Measurements from ENCODE around the gene TRIM54.
"Not testable (repeated sequence)": the region's sequence is repeated elsewhere in the genome, so short reads cannot be mapped to it uniquely, and the experiment has no call there.

Gene TRIM54

DNA sequence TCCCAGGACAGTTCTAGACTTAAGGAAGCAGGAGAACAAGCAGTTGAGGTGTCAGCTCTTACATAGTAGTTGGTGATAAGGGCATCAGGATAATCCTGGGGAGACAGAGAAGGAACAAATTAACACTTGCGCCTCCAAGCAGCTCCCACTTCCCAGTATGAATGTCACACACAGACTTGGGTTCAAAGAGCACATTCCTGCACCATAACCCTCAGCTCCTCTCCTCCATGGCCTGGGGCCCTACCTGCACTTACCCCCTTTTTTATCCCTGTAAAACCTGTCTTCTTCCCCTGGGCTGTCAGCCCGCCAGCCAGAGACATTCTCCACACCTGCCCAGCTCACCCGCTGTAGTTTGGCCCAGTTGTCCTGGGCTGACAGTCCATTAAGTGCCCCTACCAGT is 29.9 kb downstream of the TRIM54 start:
- Histone ChIP-seq H3K4me1 (ENCODE audit: control insufficient read depth, insufficient read depth, low read length) (no peaks in the 10 kb centered on the region), H3K9ac (ENCODE audit: low read length) (no peak overlapping the region), H3K4me3 (ENCODE audit: low read length) (no peak overlapping the region), H3K27ac (ENCODE audit: low read depth, low read length) (no peak overlapping the region), H3K36me3 (ENCODE audit: control insufficient read depth, insufficient read depth, low read length) (peaks cover 7% of the 10 kb centered on the region), H3K27me3 (ENCODE audit: control insufficient read depth, insufficient read depth, low read length) (peaks cover 13% of the 10 kb centered on the region)

DNA sequence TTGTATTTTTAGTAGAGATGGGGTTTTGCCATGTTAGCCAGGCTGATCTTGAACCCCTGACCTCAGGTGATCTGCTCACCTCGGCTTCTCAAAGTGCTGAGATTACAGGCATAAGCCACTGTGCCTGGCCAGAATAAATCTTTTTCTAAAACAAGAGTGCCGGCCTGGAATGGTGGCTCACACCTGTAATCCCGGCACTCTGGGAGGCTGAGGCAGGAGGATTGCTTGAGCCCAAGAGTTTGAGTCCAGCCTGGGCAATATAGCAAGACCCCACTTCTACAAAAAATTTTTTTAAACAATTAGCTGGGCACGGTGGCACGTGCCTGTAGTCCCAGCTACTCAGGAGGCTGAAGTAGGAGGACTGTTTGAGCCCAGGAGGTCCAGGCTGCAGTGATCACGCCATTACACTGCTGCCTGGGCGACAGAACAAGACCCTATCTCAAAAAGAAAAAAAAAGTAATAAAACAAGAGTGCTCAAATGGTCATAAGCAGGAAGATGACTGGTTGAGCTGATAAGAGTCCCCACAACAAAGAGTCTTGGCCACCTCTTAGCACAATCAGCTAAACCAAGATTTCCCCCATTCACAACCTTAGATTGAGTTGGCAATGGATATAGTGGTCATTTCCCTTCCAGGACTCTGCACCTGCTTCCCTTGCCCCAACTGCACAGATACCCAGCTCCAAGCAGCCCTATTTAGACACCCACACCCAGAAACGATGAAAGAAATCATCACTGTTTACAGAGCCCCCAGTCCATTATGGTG is 31.8 kb downstream of the TRIM54 start:
- Histone ChIP-seq H3K4me1 (ENCODE audit: control insufficient read depth, insufficient read depth, low read length) (no peaks in the 10 kb centered on the region), H3K27ac (ENCODE audit: low read depth, low read length) (no peak overlapping the region), H3K9ac (ENCODE audit: low read length) (no peak overlapping the region), H3K36me3 (ENCODE audit: control insufficient read depth, insufficient read depth, low read length) (peaks cover 7% of the 10 kb centered on the region), H3K27me3 (ENCODE audit: control insufficient read depth, insufficient read depth, low read length) (no peaks in the 10 kb centered on the region), H3K4me3 (ENCODE audit: low read length) (no peak overlapping the region)

DNA sequence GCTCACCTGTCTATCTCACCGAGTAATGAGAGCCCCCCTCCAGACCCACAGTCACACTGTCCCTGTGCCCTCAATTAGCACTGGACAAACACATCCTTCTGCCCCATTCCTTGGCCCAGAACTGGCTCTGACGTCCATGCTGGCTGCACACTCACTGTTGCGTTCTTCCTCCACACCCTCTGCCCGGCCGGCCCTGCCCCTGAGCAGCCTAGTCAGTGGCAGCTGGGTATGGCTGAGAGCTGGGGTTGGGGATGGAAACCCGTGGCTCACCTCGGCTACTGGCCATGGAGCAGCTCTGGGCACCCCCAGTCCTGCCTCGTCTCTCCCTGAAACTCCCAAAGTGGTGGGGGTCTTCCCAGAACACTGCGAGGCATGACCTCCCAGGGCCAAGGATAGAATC is 32.5 kb downstream of the TRIM54 start:
- Histone ChIP-seq H3K27me3 (ENCODE audit: control insufficient read depth, insufficient read depth, low read length) (no peaks in the 10 kb centered on the region), H3K4me3 (ENCODE audit: low read length) (no peak overlapping the region), H3K36me3 (ENCODE audit: control insufficient read depth, insufficient read depth, low read length) (peaks cover 7% of the 10 kb centered on the region), H3K9ac (ENCODE audit: low read length) (no peak overlapping the region), H3K4me1 (ENCODE audit: control insufficient read depth, insufficient read depth, low read length) (no peaks in the 10 kb centered on the region), H3K27ac (ENCODE audit: low read depth, low read length) (no peak overlapping the region)

DNA sequence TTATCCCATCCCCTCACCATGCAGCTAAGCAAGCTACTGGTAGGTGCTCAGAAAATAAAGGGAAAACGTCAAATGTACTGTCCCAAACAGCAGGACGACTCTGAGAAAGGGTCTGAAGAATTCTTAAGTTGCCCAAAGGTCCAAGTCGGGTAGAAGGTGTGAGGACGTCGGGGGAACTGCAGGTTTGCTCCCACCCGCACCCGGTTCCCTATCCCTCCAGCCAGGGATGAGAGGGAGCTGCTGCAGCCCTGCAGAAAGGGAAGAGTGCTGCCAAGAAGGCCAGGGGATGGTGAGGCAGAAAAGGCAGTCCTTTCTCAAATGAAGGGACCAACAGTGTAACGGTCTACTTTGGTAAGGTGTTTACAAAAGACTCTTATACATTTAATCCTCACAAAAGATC is 32.9 kb downstream of the TRIM54 start:
- Histone ChIP-seq H3K4me1 (ENCODE audit: control insufficient read depth, insufficient read depth, low read length) (no peaks in the 10 kb centered on the region), H3K4me3 (ENCODE audit: low read length) (no peak overlapping the region), H3K27ac (ENCODE audit: low read depth, low read length) (no peak overlapping the region), H3K27me3 (ENCODE audit: control insufficient read depth, insufficient read depth, low read length) (no peaks in the 10 kb centered on the region), H3K36me3 (ENCODE audit: control insufficient read depth, insufficient read depth, low read length) (peaks cover 7% of the 10 kb centered on the region), H3K9ac (ENCODE audit: low read length) (no peak overlapping the region)

DNA sequence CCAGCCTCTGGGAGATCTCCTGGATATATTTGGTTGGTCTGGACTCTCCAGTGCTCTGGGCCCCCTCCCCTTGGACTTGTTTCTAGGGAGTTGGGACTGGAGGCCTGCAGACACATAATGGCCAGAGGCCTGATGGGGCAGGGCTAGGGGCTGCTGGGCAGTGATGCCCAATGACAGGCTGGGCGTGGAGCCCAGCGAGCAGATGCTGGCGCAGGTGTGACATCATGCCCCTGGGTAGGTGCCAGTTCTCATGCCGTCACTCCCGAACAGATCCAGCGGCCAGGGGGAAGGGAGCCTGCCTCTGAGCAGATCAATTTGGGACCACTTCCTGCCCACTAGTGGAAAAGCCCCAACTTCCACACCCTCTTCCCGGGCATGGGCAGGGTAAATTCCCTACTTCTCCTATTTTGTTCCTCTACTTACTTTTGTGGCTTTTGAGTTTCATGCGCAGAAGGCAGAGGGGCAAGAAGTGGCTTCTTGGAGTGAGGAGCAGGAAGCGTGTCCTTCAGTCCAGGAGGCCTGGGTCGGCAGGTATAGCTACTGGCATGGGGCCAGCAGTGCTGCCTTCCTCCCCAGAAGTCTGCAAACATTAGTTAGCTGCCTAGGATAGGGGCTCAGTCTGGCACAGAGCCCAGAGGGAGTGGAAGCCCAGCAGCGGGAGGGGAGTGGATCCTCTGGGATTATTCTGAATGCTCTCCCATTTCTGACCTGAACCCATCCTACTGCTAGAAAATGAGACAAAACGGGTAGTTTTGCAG is 34.6 kb downstream of the TRIM54 start:
- no peaks in the 10 kb centered on the region for H3K4me1 ChIP-seq (ENCODE audit: control insufficient read depth, insufficient read depth, low read length)
- no peaks in the 10 kb centered on the region for H3K27me3 ChIP-seq (ENCODE audit: control insufficient read depth, insufficient read depth, low read length)
- H3K36me3 ChIP-seq (ENCODE audit: control insufficient read depth, insufficient read depth, low read length), result peaks cover under 1% of the 10 kb centered on the region
- H3K9ac ChIP-seq (ENCODE audit: low read length), result no peak overlapping the region
- no peak overlapping the region for H3K27ac ChIP-seq (ENCODE audit: low read depth, low read length)
- no peak overlapping the region for H3K4me3 ChIP-seq (ENCODE audit: low read length)

DNA sequence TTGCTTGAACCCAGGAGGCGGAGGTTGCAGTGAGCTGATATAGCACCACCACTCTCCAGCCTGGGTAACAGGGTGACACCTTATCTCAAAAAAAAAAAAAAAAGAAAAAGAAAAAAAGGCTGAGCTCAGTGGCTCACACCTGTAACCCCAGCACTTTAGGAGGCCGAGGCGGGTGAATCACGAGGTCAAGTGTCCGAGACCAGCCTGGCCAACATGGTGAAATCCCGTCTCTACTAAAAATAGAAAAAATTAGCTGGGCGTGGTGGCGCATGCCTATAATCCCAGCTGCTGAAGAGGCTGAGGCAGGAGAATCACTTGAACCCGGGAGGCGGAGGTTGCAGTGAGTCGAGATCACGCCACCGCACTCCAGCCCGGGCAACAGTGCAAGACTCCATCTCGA is 37.6 kb downstream of the TRIM54 start:
- H3K27ac ChIP-seq (ENCODE audit: low read depth, low read length); H3K4me3 ChIP-seq (ENCODE audit: low read length); H3K36me3 ChIP-seq (ENCODE audit: control insufficient read depth, insufficient read depth, low read length); H3K9ac ChIP-seq (ENCODE audit: low read length); H3K27me3 ChIP-seq (ENCODE audit: control insufficient read depth, insufficient read depth, low read length): not testable (repeated sequence)
- peaks cover 10% of the 10 kb centered on the region for H3K4me1 ChIP-seq (ENCODE audit: control insufficient read depth, insufficient read depth, low read length)

DNA sequence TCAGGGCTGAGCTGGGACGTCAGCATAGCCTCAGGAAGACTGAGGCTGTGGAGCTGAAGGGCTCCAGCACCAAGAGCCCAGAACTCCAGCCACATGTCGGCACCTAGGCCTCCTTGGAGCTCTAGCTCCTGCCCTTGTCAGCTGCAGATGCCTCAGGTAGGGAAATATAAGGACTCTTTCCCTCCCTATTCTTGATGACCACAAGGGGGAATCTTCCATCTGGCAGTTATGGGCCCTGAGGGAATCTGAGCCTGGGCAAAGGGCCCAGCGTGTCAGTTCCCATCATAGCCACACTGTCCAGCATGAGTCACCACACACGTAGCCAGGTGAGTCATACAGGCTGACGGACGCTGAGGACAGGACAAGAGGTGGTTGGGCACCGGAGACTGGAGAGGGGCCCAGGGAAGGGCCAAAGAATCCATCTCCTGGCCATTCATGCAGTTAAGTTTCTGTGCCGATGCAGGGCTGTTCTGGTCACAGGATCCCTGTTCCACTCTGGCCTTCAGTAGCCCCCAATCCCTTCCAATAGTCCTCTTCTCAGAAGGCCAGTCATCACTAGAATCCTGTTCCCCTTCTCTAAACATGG is 38.8 kb downstream of the TRIM54 start:
- Histone ChIP-seq H3K36me3 (ENCODE audit: control insufficient read depth, insufficient read depth, low read length) (no peaks in the 10 kb centered on the region), H3K4me1 (ENCODE audit: control insufficient read depth, insufficient read depth, low read length) (peaks cover 10% of the 10 kb centered on the region), H3K9ac (ENCODE audit: low read length) (no peak overlapping the region), H3K27me3 (ENCODE audit: control insufficient read depth, insufficient read depth, low read length) (no peaks in the 10 kb centered on the region), H3K27ac (ENCODE audit: low read depth, low read length) (no peak overlapping the region), H3K4me3 (ENCODE audit: low read length) (no peak overlapping the region)

DNA sequence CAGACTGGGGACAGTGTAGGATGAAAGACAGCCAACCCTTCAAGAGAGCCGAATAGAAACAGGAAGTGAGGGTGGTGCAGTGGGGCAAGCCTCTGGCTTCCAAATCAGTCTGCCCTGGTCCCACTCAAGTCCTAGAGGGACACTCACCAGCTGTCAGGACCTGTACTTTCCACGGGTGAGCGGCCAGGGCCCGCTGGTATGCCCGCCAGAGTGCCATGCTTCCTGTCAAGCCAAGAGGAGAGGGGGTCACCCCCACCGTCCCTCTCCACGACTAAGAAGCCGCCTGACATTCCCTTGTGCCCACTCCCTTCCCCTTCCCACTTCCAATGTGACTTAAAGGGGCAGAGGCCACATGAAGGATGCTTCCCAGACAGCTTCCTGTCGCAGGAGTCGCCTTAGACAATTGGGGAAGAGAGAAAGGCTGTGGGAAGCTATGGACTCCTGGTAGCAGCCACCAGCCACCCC is 40.1 kb downstream of the TRIM54 start:
- Histone ChIP-seq H3K36me3 (ENCODE audit: control insufficient read depth, insufficient read depth, low read length) (no peaks in the 10 kb centered on the region), H3K4me3 (ENCODE audit: low read length) (peak overlapping the region; percentile 96), H3K9ac (ENCODE audit: low read length) (peak overlapping the region; percentile 49), H3K27ac (ENCODE audit: low read depth, low read length) (peak overlapping the region; percentile 95), H3K27me3 (ENCODE audit: control insufficient read depth, insufficient read depth, low read length) (no peaks in the 10 kb centered on the region), H3K4me1 (ENCODE audit: control insufficient read depth, insufficient read depth, low read length) (peaks cover 10% of the 10 kb centered on the region)

DNA sequence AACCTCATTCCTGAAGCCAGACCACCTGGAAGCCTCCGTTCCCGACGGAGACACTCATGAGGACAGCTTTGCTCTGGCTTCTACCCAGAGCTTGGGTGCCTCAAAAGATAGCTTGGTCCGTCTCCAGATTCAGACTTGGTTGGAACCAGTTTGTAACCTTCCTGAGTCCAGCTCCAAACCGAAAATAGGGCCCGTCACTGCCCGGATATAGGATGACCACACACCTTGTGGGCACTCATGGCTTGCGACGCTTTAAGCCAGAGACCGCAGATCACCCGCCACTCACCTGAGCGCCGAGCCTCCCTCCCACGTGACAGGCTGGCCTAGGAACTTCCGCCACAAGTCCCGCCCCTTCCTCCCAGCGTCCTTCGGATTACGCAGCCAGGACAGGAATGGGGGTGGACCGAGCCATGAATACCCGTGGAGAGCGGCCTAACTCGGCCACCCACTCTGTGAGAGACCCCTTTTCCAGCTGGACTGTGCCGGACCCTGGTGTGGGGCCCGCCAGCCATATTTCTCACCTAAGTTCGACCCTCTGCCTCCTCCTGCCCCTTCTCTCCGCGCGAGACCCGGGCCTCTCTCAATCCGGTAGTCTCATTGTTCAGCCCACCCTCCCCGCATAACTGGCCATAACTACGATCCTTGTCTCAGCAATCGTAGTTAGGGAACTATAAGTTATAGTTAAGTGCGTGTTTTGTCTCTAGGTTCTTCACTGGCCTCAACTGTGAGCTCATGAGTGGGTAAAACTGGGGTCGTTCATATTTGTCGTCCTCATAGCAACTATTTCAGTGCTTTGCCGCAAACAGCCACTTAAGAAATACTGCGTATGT is 40.8 kb downstream of the TRIM54 start, which contains the start of gene MPV17:
Gene MPV17 (minus strand): TSS at position 332 of the 830 bp plus-strand sequence. CDS start 580 bp downstream, outside the sequence.
- peak within 1 kb of the TSS; percentile 96 for H3K4me3 ChIP-seq (ENCODE audit: low read length)
- peak within 1 kb of the TSS; percentile 95 for H3K27ac ChIP-seq (ENCODE audit: low read depth, low read length)
- peaks cover 10% of the 10 kb centered on the region for H3K4me1 ChIP-seq (ENCODE audit: control insufficient read depth, insufficient read depth, low read length)
- no peaks in the 10 kb centered on the region for H3K27me3 ChIP-seq (ENCODE audit: control insufficient read depth, insufficient read depth, low read length)
- H3K9ac ChIP-seq (ENCODE audit: low read length), result peak within 1 kb of the TSS; percentile 97
- peaks cover 3% of the 10 kb centered on the region for H3K36me3 ChIP-seq (ENCODE audit: control insufficient read depth, insufficient read depth, low read length)

DNA sequence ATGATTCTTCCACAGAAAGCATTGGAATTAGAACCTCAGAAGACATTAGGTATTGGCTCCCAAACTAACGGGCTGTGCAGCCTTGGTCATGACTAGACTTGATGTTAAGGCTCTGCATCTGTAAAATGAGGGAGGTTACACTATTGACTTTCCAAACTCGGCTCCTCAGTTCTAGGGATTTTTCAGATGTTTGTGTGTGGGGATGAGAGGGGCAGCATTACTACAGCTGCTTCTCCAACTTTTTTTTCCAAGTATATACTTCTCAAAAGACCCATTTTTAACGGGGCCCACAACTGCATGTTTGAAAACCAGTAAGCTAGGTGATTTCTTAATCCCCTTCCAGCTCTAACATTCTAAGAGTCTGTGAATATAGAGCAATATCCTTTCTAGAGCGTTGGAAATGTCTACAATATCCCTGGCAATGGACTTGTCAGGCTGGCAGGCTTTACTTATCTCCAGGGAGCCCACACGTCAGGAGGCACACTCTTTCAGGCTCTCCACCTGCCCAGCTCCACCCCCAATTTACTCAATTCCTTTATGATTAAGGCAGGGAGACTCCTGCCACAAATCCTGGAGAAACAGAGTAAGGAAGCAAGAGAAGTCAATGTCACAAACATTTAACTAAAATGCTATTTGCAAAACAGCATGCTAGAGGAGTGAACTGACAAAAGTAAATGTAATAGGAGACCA is 41.5 kb downstream of the TRIM54 start:
- peak overlapping the region; percentile 95 for H3K27ac ChIP-seq (ENCODE audit: low read depth, low read length)
- peaks cover 10% of the 10 kb centered on the region for H3K4me1 ChIP-seq (ENCODE audit: control insufficient read depth, insufficient read depth, low read length)
- H3K9ac ChIP-seq (ENCODE audit: low read length), result peak overlapping the region; percentile 97
- no peaks in the 10 kb centered on the region for H3K27me3 ChIP-seq (ENCODE audit: control insufficient read depth, insufficient read depth, low read length)
- peaks cover 9% of the 10 kb centered on the region for H3K36me3 ChIP-seq (ENCODE audit: control insufficient read depth, insufficient read depth, low read length)
- peak overlapping the region; percentile 96 for H3K4me3 ChIP-seq (ENCODE audit: low read length)

DNA sequence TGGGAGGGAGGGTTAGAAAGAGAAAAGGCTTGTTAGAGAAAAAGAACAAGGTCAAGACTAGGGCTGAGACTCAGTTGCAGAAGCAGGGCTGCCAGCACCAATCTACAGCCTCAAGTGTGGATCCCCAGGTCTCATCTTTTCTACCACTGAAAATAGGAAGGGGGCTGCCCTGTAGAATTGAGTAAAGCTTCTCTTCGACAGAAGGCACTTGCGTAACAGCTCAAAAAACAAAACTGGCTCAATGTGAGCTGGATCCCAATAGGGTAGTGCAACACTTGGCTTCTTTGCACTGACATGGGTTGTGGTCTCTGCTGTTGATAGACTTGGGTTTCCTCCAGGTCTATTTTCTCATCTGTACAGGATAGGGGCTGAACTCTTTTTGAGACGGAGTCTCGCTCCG is 42.5 kb downstream of the TRIM54 start:
- no peaks in the 10 kb centered on the region for H3K27me3 ChIP-seq (ENCODE audit: control insufficient read depth, insufficient read depth, low read length)
- H3K9ac ChIP-seq (ENCODE audit: low read length), result no peak overlapping the region
- H3K36me3 ChIP-seq (ENCODE audit: control insufficient read depth, insufficient read depth, low read length), result peaks cover 17% of the 10 kb centered on the region
- peaks cover 10% of the 10 kb centered on the region for H3K4me1 ChIP-seq (ENCODE audit: control insufficient read depth, insufficient read depth, low read length)
- no peak overlapping the region for H3K4me3 ChIP-seq (ENCODE audit: low read length)
- H3K27ac ChIP-seq (ENCODE audit: low read depth, low read length), result no peak overlapping the region

All from rectal smooth muscle tissue (tissue), 1 donor.